Stimulated activated CD8-positive, alpha-beta memory T cell treated with anti-CD3 and anti-CD28 coated beads, Interleukin-7, amount 100 ng/mL, for 4 hours (primary cell): ENCODE results near the gene AMPD3.
"Not testable (repeated sequence)": the region's sequence is repeated elsewhere in the genome, so short reads cannot be mapped to it uniquely, and the experiment has no call there.

Experiments used
- DNase-seq, 2 donors: peaks; one replicate each; pipeline ENCODE4 v3.0.0-alpha.2; 2020; ENCODE audit warnings: low read depth in 2 of 2

AMPD3 gene

GRCh38 chr11:10454878-10455631 is at the start of gene AMPD3:
Gene AMPD3, plus strand, starts transcription at chr11:10455264. Its CDS starts 6,256 bp downstream, at chr11:10461520.
- DNase-seq: no peak

DNA sequence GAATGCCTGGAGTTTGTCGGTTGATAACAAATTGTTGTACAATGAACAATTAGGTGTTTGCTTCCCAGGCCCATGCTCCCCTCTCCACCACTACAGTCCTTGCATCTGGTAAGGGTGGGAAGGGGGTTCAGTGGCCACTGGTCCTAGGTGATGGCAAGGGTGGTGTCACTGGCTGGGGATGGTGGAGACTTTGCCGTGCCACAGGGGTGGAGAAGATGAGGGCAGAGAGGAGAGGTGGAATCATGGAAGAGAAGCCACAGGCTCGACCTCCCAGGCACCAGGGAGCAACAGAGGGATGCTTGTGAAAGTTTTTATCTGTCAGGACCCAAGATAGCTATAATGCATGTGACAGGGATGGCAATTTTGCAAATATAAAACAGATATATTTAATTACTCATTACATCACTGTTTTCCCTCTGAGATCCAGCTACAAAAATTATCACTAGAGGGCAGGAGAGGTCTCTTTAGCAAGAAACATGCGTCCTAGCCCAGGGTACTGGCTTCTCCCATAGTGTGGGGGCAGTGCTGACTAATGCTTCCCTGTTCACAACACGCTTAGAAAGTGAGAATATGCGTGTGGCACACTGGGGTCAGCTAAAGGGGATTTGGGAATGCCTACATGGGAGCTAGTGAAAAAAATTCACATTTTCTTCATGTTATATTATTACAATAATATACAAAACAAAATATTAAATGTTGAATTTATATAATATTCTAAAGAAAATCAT is 49.0 kb upstream of the AMPD3 start:
- peak; percentile 37 to 38 for DNase-seq

DNA sequence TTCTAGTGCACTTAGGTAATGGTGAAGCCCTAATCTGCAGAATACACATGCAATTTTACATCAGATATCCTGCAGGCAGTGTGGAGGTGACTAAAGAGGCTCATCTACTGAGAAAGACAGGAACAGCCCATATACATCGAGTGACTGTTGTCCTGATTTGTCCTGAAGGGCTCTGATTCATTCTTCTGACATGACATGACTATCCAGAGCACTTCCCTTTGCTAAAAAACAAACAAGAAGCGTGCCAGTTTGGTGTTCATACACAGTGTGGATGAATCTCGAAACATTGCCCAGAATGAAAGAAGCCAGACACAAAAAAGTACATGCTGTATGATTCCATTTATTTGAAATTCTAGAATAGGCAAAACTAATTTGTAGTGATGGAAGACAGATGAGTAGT is 48.0 kb upstream of the AMPD3 start:
- DNase-seq: no peak

- DNase-seq: no peak
Observed at GRCh38 chr11:10407749-10408685, 47.0 kb upstream of the AMPD3 start.

- DNase-seq: no peak
Observed at GRCh38 chr11:10409207-10409661, 45.8 kb upstream of the AMPD3 start.

DNA sequence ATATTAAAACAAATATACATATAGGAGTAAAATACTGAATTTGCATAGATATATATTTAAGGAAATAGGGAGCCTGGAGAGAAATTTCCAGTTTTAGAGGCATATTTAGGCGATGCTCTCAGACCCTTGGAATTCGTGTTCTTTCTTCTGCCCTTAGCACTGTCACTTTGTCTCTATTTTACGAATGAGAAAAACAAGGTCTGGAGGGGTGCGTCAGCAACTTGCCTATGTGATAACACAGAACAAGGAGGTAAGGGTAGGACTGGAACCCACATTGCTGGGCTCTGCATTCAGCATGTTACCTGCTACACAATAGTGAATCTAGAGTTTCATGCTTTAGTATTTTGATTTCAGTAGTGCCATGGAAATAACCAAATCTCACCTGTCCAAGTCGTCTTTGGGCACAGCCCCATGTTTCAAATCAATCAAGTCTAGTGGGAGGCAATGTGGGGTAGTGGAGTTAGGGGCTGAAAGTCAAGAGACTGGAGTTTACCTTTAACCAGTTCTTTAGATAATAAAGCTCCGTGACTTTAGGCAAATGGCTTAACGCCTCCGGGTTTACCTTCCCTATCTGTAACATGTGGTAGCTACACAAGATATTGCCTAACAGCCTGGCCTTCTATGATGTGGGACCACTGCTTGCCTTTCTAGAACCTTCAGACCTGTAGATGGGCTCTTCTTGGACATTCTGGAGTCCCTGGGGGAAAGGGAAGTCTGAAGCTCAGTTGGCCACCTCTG is 44.8 kb upstream of the AMPD3 start:
- DNase-seq: no peak

DNA sequence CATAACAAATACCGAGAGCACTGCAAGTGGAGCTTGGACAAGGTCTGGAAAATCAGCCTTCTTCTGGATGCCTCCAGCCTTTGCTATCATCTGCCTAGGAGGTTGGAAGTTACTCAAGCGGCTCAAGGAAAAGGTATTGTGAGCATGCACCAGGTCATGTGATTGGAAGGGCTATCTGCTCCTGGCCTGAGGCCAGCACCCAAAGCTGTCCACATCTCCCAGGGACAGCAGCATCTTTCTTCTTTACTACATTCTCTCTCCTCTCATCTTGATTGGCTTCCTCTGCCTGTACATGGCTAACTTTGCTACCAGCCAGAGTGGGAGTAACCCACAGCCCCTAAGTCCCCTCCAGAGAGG is 44.2 kb upstream of the AMPD3 start:
- no peak for DNase-seq

GRCh38 chr11:10412266-10412665 is 42.8 kb upstream of the AMPD3 start:
- no peak for DNase-seq

DNA sequence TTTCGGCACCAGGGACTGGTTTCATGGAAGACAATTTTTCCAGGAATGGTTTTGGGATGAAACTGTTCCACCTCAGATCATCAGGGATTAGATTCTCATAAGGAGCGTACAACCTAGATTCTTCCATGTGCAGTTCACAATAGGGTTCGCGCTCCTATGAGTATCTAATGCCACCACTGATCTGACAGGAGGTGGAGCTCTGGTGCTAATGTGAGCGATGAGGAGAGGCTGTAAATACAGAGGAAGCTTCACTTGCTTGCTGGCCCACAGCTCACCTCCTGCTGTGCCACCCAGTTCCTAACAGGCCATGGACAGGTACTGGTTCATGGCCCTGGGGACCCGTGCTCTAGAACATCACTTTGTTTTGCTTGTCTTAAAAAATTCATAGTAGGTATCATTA is 41.8 kb upstream of the AMPD3 start:
- DNase-seq: peak; percentile 8 to 12

- no peak for DNase-seq
Observed at GRCh38 chr11:10414181-10414580, 40.9 kb upstream of the AMPD3 start.

DNA sequence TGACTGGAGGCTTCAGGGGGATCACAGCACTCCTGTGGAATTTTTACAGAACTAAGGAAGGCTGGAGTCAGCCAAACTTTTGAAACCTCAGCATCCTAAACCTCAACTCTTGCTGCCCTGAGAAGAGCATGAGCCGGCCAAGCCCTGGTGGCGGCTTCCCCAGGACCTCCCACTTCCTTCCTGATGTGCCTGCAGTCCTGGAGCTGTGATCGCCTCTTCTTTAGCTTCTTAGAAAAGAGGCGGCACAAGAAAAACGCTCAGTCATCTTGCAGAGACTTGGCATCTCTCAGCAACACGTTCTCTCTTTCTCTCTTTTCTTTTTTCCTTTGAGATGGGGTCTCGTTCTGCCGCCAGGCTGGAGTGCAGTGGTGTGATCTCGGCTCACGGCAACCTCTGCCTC is 40.4 kb upstream of the AMPD3 start:
- no peak for DNase-seq

DNA sequence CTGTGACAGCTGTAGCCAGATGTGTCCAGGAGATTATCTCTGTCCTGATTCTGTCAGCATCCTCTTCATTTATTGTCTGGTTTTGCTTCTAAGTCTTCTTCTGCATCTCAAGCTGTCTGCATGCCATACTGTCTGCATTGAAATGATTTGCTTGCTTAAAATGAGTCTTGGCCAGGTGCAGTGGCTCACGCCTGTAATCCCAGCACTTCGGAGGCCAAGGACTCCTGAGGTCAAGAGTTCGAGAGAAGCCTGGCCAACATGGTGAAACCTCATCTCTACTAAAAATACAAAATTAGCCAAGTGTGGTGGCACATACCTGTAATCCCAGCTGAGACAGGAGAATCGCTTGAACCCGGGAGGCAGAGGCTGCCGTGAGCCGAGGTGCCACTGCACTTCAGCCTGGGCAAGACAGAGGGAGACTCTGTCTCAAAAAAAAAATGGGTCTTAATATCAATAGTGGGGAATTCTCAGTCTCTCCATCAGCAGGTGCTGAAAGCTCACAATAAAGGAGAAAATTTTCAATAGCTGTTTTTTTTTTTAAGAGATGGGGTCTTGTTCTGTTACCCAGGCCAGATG is 39.2 kb upstream of the AMPD3 start:
- DNase-seq: no peak

GRCh38 chr11:10418259-10418949 is 36.7 kb upstream of the AMPD3 start:
- no peak for DNase-seq

DNA sequence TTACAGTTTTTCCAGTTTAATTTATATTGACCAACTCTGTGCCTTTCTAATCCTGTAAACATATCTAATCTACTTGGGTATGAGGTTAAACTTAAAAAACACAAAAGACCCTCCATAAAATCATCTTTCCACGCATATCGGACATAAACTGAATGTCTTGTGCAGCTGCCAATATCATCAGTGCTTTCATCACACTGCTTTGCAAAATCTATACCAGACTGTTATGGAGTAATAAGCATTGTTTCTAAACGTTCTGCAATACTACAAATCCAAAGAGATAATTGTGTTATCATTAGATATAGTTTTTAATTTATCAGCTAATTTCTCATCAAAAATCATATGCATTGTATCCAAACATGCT is 36.1 kb upstream of the AMPD3 start:
- no peak for DNase-seq

DNA sequence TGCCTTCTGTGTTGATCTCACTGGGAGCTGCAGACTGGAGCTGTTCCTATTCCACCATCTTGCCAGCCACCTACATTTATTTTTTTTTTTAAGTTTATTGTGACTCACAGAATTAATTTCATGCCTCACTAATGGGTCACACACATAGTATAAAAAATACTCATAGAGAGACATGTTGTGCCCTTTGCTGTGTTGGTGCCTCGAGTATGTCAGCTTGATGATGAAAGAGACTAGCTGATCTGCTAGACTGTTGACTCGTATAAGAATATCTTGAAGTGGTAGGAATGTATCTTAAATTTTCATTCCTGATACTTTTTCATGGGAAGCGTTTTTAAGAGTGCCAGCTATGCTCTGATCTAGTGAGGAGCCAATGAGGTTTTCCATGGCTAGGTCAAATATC is 28.6 kb upstream of the AMPD3 start:
- DNase-seq: no peak

DNA sequence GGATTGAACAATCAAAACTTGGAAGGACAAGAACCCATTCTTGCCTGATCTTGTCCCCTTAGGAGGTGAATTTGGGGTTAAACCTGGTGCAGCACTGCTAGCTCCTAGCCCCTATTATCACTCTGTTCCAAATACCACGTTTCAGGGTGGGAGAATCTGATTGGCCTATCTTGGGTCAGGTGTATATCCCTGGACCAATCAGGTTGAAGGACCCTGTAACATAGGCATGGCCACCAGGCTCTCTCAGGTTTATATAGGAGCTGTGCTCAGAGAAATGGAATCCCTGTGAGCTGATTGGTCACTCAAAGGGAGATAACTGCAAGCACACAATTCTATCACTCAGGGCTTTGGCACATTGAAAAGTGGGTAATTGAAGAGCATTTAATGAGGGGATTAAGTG is 26.6 kb upstream of the AMPD3 start:
- DNase-seq: no peak

DNA sequence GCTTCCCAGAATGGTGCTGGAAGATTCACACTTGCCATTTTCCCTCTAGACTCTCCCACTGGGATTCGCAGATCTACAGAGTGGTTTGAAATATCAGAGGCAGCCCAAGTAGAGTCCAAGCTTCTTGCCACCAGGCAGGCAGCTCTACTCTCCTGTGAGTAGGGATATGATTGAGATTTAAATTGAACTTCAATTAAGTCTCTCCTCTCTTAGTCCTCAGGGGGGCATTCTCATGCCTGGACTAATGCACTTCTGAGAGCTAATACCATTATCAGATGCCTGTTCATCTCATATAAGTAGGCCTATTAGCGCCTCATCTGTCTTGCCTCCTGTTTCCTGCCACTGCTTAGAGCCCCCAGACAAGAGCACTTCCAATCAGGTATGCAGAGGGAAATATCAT is 25.5 kb upstream of the AMPD3 start:
- no peak for DNase-seq

DNA sequence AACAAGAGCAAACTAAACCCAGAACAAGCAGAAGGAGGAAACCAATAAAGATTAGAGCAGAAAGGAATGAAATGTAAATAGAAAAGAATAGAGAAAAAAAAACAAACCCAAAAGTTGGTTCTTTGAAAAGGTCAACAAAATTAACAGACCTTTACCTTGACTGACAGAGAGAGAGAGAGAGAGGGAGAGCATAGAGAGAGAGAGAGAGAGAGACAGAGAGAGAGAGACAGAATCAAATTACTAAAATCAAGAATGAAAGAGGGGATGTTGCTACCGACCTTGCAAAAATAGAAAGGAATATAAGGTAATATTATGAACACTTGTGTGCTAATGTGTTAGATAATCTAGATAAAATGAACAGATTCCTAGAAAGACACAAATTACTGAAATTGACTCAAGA is 22.6 kb upstream of the AMPD3 start:
- no peak for DNase-seq

DNA sequence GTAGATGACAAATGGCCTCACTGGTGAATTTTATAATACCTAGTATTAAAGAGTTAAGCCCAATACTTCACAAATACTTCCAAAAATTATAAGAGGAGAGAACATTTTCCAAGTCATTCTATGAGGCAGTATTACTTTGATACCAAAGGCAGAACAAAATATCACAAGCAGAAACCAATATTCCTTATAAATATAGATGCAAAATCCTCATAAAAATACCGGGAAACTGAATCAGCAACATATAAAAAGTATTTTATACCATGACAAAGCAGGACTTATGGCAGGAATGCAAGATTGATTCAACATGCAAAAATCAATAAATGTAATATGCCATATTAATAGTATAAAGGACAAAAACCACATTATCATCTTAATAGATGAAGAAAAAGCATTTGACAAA is 22.1 kb upstream of the AMPD3 start:
- no peak for DNase-seq

DNA sequence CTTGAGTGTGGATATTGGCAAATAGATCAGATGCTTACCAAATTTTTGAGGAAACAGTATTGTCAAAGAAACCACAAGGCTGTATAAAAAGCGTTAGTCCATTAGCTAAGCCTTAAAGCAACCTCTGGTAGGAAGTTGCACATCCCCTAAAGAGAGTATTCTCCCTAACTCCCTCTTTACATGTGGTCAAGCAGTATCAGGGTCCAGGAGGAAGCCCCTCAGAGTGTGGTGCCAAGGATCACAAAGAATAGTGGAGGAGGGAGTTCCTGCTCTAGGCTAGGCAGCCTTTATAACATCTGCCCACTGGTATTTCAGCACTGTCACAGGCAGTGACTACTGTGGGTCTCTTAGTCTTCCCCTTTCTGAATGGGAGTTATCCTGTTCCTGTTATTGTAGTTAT is 18.8 kb upstream of the AMPD3 start:
- DNase-seq: no peak

DNA sequence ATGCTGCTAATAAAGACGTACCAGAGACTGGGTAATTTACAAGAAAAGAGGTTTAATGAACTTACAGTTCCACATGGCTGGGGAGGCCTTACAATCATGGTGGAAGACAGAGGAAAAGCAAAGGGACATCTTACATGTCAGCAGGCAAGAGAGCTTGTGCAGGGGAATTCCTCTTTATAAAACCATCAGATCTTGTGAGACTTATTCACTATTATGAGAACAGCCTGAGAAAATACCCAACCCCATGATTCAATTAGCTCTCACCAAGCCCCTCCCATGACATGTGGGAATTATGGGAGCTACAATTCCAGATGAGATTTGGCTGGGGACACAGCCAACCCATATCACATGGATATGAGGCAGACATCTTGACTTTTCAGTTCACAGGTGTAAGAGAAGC is 18.4 kb upstream of the AMPD3 start:
- DNase-seq: not testable (repeated sequence)
